ENCODE measurements around the gene CCNYL1. TPM values are rescaled to one million over a fixed set of nuclear protein-coding genes. Genes with fewer than 3 reads are reported as not detected.

Gene CCNYL1
- total RNA-seq, 2 experiments from 2014 or later = 4.2 to 24.2 TPM

GRCh38 chr2:207692206-207693065, 19.0 kb upstream of the CCNYL1 start:
- Histone ChIP-seq H3K79me2 (ENCODE audit: insufficient read depth, low read depth, low read length) (no peaks in the 10 kb centered on the region), H3K4me1 (ENCODE audit: insufficient read depth, low read length, poor library complexity, severe bottlenecking) (no peaks in the 10 kb centered on the region), H3K4me2 (ENCODE audit: low read length) (no peak overlapping the region), H3K9me3 (ENCODE audit: low read length) (no peaks in the 10 kb centered on the region), H3K9me2 (ENCODE audit: insufficient read depth, low read length) (no peaks in the 10 kb centered on the region), H4K20me1 (ENCODE audit: insufficient read depth, low read length) (no peaks in the 10 kb centered on the region), H3K36me3 (ENCODE audit: insufficient read depth, low read length) (no peaks in the 10 kb centered on the region), H2AFZ (ENCODE audit: low read length) (no peak overlapping the region), H3K4me3 (ENCODE audit: low read depth, low read length, poor library complexity, severe bottlenecking) (no peak overlapping the region), H3K27ac (ENCODE audit: low read depth, low read length, poor library complexity, severe bottlenecking) (no peak overlapping the region)
- intact Hi-C loops (cut with micrococcal nuclease; ENCODE audit: unreplicated experiment) = no loop called here
- ChIA-PET POLR2A (interaction anchor here (0.5 to 1.9 kb wide), 7 partner anchors 12 to 59 kb away, joined by 3 to 7 read pairs (median 5); partner anchors contain the start of gene CCNYL1), CTCF (ENCODE audit: unreplicated experiment) (no interaction called here)
- BruUV-seq (replicated peaks) = no TSS peak
- peak; percentile 61 for DNase-seq (ENCODE audit: low spot score)
- TF ChIP-seq CTCF (conservative IDR thresholded peaks at IDR 0.05; ENCODE audit: low read length) (peak; percentile 90), EZH2phosphoT487 (IDR thresholded peaks at IDR 0.05; ENCODE audit: borderline replicate concordance, low read depth, low read length) (no peak)

- no peak for DNase-seq (ENCODE audit: low spot score)
- H2AFZ ChIP-seq (ENCODE audit: low read length) = no peak overlapping the region
- no peak overlapping the region for H3K27ac ChIP-seq (ENCODE audit: low read depth, low read length, poor library complexity, severe bottlenecking)
- no peak for TF ChIP-seq CTCF (conservative IDR thresholded peaks at IDR 0.05; ENCODE audit: low read length)
- no peak for TF ChIP-seq EZH2phosphoT487 (IDR thresholded peaks at IDR 0.05; ENCODE audit: borderline replicate concordance, low read depth, low read length)
- H3K9me2 ChIP-seq (ENCODE audit: insufficient read depth, low read length) = no peaks in the 10 kb centered on the region
- H3K79me2 ChIP-seq (ENCODE audit: insufficient read depth, low read depth, low read length) = no peaks in the 10 kb centered on the region
- no peak overlapping the region for H3K4me3 ChIP-seq (ENCODE audit: low read depth, low read length, poor library complexity, severe bottlenecking)
- intact Hi-C loops (cut with micrococcal nuclease; ENCODE audit: unreplicated experiment) = no loop called here
- CTCF ChIA-PET (ENCODE audit: unreplicated experiment) = interaction anchor here (0.9 to 1.0 kb wide), 2 partner anchors 18 to 67 kb away, joined by 3 to 4 read pairs; partner anchors contain the start of gene CCNYL1
- H3K4me2 ChIP-seq (ENCODE audit: low read length) = no peak overlapping the region
- POLR2A ChIA-PET = interaction anchor here (0.9 to 1.9 kb wide), 9 partner anchors 11 to 331 kb away, joined by 3 to 8 read pairs (median 3); partner anchors contain the start of genes CCNYL1 and METTL21A
- no peaks in the 10 kb centered on the region for H3K36me3 ChIP-seq (ENCODE audit: insufficient read depth, low read length)
- no peaks in the 10 kb centered on the region for H3K9me3 ChIP-seq (ENCODE audit: low read length)
- H4K20me1 ChIP-seq (ENCODE audit: insufficient read depth, low read length) = no peaks in the 10 kb centered on the region
- BruUV-seq (replicated peaks) = no TSS peak
- no peaks in the 10 kb centered on the region for H3K4me1 ChIP-seq (ENCODE audit: insufficient read depth, low read length, poor library complexity, severe bottlenecking)
Observed at GRCh38 chr2:207693641-207694249, 17.7 kb upstream of the CCNYL1 start.
